Measurements from ENCODE around the gene TMEM8B.
"Not testable (repeated sequence)": the region's sequence is repeated elsewhere in the genome, so short reads cannot be mapped to it uniquely, and the experiment has no call there.

TMEM8B gene

GRCh38 chr9:35906923-35907699, 78.1 kb downstream of the TMEM8B start:
- H3K4me1 Mint-ChIP-seq (ENCODE audit: low read depth) = peaks cover 50% of the 10 kb centered on the region
- H3K27me3 Mint-ChIP-seq = peaks cover 48% of the 10 kb centered on the region
- H3K9me3 Mint-ChIP-seq = no peaks in the 10 kb centered on the region
- H3K4me3 Mint-ChIP-seq = no peak overlapping the region
- no peaks in the 10 kb centered on the region for H3K36me3 Mint-ChIP-seq (ENCODE audit: low read depth)
- intact Hi-C loops (cut with micrococcal nuclease) = no loop called here
- no peak overlapping the region for H3K27ac Mint-ChIP-seq

GRCh38 chr9:35907711-35908503, 78.9 kb downstream of the TMEM8B start:
- Mint-ChIP-seq H3K27ac (no peak overlapping the region), H3K27me3 (peaks cover 41% of the 10 kb centered on the region), H3K4me3 (no peak overlapping the region), H3K9me3 (no peaks in the 10 kb centered on the region), H3K36me3 (ENCODE audit: low read depth) (no peaks in the 10 kb centered on the region), H3K4me1 (ENCODE audit: low read depth) (peaks cover 50% of the 10 kb centered on the region)
- intact Hi-C loops (cut with micrococcal nuclease) = no loop called here

GRCh38 chr9:35908504-35909125, 79.6 kb downstream of the TMEM8B start:
- Mint-ChIP-seq H3K27me3 (peaks cover 41% of the 10 kb centered on the region), H3K4me1 (ENCODE audit: low read depth) (peaks cover 50% of the 10 kb centered on the region), H3K36me3 (ENCODE audit: low read depth) (no peaks in the 10 kb centered on the region), H3K27ac (no peak overlapping the region), H3K9me3 (no peaks in the 10 kb centered on the region), H3K4me3 (no peak overlapping the region)
- intact Hi-C loops (cut with micrococcal nuclease) = no loop called here

- H3K36me3 Mint-ChIP-seq (ENCODE audit: low read depth) = no peaks in the 10 kb centered on the region
- no peaks in the 10 kb centered on the region for H3K9me3 Mint-ChIP-seq
- peaks cover 50% of the 10 kb centered on the region for H3K4me1 Mint-ChIP-seq (ENCODE audit: low read depth)
- H3K27ac Mint-ChIP-seq = no peak within 1 kb of the TSS
- intact Hi-C loops (cut with micrococcal nuclease) = no loop called here
- H3K27me3 Mint-ChIP-seq = peaks cover 41% of the 10 kb centered on the region
- H3K4me3 Mint-ChIP-seq = no peak within 1 kb of the TSS
Observed at GRCh38 chr9:35909274-35909673, 80.2 kb downstream of the TMEM8B start, which contains the start of gene SPAAR. Gene SPAAR (plus strand): TSS chr9:35909490. CDS start chr9:35910464, 974 bp downstream.

GRCh38 chr9:35909687-35910612, 80.9 kb downstream of the TMEM8B start:
- intact Hi-C loops (cut with micrococcal nuclease) = no loop called here
- no peak overlapping the region for H3K27ac Mint-ChIP-seq

GRCh38 chr9:35910613-35911359, 81.8 kb downstream of the TMEM8B start:
- peaks cover 38% of the 10 kb centered on the region for H3K4me1 Mint-ChIP-seq (ENCODE audit: low read depth)
- H3K4me3 Mint-ChIP-seq = no peak overlapping the region
- H3K27ac Mint-ChIP-seq = no peak overlapping the region

More at GRCh38 chr9:35909687-35910612, 80.9 kb downstream of the TMEM8B start:
- Mint-ChIP-seq H3K9me3 (no peaks in the 10 kb centered on the region), H3K36me3 (ENCODE audit: low read depth) (no peaks in the 10 kb centered on the region), H3K4me3 (no peak overlapping the region), H3K4me1 (ENCODE audit: low read depth) (peaks cover 43% of the 10 kb centered on the region), H3K27me3 (peaks cover 35% of the 10 kb centered on the region)

GRCh38 chr9:35911690-35912089, 82.7 kb downstream of the TMEM8B start:
- Mint-ChIP-seq H3K36me3 (ENCODE audit: low read depth) (no peaks in the 10 kb centered on the region), H3K27me3 (peaks cover 21% of the 10 kb centered on the region), H3K4me3 (no peak overlapping the region), H3K27ac (no peak overlapping the region), H3K4me1 (ENCODE audit: low read depth) (peaks cover 34% of the 10 kb centered on the region), H3K9me3 (no peaks in the 10 kb centered on the region)
- intact Hi-C loops (cut with micrococcal nuclease) = no loop called here

More at GRCh38 chr9:35910613-35911359, 81.8 kb downstream of the TMEM8B start:
- no peaks in the 10 kb centered on the region for H3K36me3 Mint-ChIP-seq (ENCODE audit: low read depth)
- intact Hi-C loops (cut with micrococcal nuclease) = no loop called here
- H3K27me3 Mint-ChIP-seq = peaks cover 27% of the 10 kb centered on the region
- no peaks in the 10 kb centered on the region for H3K9me3 Mint-ChIP-seq

GRCh38 chr9:35912791-35913400, 83.9 kb downstream of the TMEM8B start:
- H3K27ac Mint-ChIP-seq = no peak overlapping the region
- H3K27me3 Mint-ChIP-seq = peaks cover 10% of the 10 kb centered on the region
- peaks cover 22% of the 10 kb centered on the region for H3K4me1 Mint-ChIP-seq (ENCODE audit: low read depth)
- no peak overlapping the region for H3K4me3 Mint-ChIP-seq
- H3K36me3 Mint-ChIP-seq (ENCODE audit: low read depth) = no peaks in the 10 kb centered on the region
- H3K9me3 Mint-ChIP-seq = no peaks in the 10 kb centered on the region
- intact Hi-C loops (cut with micrococcal nuclease) = no loop called here

- H3K4me1 Mint-ChIP-seq (ENCODE audit: low read depth) = peaks cover 18% of the 10 kb centered on the region
Observed at GRCh38 chr9:35913429-35913828, 84.4 kb downstream of the TMEM8B start.

GRCh38 chr9:35914301-35914807, 85.3 kb downstream of the TMEM8B start:
- Mint-ChIP-seq H3K4me3 (no peak overlapping the region), H3K27me3 (peaks cover 10% of the 10 kb centered on the region), H3K4me1 (ENCODE audit: low read depth) (peaks cover 10% of the 10 kb centered on the region), H3K36me3 (ENCODE audit: low read depth) (no peaks in the 10 kb centered on the region), H3K9me3 (no peaks in the 10 kb centered on the region), H3K27ac (no peak overlapping the region)
- intact Hi-C loops (cut with micrococcal nuclease) = no loop called here

More at GRCh38 chr9:35913429-35913828, 84.4 kb downstream of the TMEM8B start:
- peaks cover 10% of the 10 kb centered on the region for H3K27me3 Mint-ChIP-seq
- H3K36me3 Mint-ChIP-seq (ENCODE audit: low read depth); H3K27ac Mint-ChIP-seq; H3K4me3 Mint-ChIP-seq; H3K9me3 Mint-ChIP-seq; intact Hi-C loops (cut with micrococcal nuclease): not testable (repeated sequence)
